GM18951 (cell line): ENCODE measurements around the gene FOXF1.

Experiments used
- POLR2A ChIP-seq: IDR thresholded peaks from 4 replicates; pipeline ENCODE4 v1.6.1; 2011; ENCODE audit warnings: mild to moderate bottlenecking; ENCODE audit not compliant: insufficient read length, insufficient read depth; ENCODE audit errors: extremely low read depth
- in situ Hi-C: fragments of 300-500 bp; cut with MboI; formaldehyde crosslinking; loops from one replicate; pipeline ENCODE4 v1.12.0; 2022; ENCODE audit warnings: low sequenced_read_pairs, mixed read lengths, inconsistent platforms; ENCODE audit not compliant: unreplicated experiment

Gene FOXF1

DNA sequence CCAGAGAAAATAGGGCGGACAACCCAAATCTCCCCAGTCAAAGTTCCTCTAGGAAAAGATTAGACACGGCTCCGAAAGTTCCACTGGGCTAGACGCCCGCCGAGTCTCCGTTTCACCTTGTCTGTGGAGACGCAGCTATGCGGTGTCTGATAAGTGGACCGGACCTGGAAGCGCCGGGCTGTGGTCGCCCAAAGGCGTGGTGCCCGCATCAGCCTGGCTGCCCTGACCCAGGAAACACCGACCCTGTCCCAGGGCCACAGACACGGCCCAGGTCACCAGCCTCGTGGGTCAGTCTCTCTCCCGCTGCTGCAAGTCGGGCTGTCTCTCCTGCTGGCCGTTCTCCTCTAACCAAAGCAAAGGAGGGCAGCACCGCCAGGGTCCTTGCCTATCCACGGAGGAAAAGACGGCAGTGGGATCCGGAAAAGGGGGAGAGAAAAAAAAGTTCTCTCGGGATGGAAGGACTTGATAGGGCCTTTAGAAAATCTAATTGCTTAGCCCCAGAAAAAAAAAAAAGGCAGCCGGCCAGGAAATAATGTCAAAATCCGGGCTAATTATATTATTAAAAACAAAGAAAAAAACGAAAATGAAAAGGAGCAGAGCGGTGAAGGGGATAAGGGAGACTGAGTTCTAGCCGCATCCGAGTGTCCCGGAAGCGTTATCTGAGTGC is 13.9 kb upstream of the FOXF1 start:
- in situ Hi-C loops = no loop called here
- TF ChIP-seq POLR2A = no peak

DNA sequence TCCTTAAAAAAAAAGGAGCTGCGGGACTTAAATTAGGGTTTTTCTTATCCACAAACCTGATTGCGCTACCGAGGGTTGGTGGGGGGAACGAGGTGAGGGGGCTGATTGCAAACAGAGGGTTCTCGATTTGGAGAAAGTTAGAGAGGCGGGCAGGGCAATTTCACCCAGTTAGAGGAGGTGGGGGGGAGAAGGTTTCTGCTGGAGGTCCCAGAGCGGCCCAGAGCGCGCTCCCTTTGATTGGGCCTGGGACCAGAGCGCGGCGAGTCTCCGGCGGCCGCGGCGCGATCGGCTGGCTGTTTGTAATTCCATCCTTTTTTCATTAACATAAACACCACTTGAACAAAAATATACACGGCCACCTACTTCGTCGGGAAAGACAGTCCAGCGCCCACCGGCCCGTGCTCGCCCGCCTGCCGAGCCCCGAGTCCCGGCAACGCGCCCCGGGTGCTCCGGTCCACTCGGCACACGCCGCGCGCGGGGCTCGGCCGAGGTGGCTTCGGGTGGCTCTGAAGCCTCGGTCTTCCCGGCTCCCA is 13.3 kb upstream of the FOXF1 start:
- no peak for TF ChIP-seq POLR2A
- in situ Hi-C loops = no loop called here

DNA sequence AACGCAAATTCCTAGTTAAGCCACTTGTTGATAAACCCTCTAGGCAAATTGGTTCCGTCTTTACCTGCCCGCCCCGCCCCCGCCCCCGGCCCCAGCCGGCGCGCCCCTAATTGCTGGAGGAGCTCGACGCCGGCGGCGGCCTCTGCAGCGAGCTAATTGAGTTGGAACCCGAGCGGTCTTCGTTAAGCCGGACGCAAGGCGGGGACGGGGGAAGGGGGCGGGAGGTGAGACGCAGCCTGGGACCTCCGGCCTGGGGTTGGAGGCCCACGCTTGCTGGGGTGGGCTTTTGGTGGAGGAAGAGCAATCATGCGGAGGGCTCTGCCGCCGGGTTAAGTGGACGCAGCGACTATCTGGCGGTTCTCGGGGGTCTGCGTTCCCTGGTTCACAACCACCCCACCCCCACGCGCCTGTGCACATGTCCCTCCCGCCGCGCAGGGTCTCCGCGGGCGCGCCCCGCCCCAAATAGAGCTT is 12.7 kb upstream of the FOXF1 start:
- in situ Hi-C loops = no loop called here
- TF ChIP-seq POLR2A = no peak

DNA sequence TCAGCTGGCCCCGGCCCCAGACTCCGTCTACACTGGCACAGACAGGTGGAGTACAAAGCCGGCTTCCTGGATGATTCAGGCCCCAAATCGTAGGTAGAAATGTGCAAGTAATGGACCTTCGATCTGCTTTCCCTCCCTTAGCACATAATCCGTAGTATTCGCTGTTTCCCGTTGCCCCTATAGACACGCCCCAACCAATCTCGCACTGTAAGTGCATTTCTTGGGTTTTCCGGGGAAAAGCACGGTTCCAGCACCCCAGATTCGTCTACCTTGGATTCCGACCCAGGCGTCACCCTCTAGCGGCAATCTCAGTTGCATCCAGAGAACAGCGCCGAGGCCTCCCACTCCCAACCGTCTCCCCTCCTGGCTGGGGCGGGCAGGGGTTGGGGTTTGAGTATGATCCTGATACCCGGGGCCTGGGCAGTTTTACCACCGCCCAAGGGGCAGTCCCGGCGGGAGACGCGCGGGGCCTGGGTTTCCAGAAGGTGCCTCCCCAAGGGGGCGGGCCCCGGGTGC is 12.1 kb upstream of the FOXF1 start:
- TF ChIP-seq POLR2A = no peak
- in situ Hi-C loops = no loop called here

DNA sequence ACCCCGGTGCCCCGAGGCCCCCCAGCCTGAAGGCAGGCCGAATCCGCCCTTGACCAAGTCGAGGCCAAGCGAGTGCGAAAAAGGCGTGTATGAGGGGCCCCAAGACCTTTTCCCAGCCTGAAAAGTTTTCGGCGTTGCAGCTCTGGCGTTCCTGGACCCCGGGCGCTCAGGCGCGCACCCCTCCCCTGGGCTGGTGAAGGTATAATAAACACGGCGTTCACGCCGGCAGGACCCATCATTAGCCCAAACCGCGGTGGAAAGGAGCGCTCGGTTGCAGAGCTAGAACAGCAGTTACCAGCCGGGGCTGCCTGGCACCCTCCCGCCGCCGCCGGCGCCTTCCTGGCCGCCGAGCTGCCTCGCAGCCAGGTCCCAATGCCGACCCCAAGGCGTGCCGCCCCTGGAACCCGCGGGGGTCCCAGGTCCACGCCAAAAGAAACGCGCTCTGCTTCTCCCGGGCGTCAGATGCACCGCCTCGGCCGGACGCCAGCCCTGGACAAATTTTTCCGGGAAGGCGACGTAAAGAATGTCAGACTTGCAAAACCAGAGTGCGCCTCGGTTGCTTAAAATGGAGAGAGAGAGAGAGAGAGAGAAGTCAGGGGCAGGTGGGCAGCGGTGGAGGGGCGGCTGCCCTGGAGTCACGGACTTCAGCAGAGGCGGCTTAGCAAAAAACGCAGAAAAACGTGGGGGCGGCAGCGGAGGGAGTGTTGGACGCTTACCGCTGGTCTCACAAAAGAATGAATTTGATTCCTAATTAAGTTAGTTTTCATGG is 11.5 kb upstream of the FOXF1 start:
- no peak for TF ChIP-seq POLR2A
- in situ Hi-C loops = no loop called here

DNA sequence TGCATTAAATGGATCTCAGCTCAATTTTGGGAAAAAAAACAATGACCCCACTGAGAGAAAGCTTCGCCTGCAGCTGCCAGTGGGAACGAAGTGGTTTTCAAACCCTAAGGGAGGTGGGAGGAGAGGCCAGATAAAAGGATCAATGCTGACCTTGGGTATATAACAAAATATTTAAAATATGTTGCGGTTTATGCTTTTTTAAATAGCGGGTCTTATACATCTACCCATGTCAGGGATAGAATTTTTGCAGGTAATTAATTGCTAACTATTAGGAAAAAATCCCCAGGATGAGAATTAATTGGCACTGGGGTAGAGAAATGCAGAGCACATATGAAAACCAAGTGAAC is 10.9 kb upstream of the FOXF1 start:
- in situ Hi-C loops = no loop called here

DNA sequence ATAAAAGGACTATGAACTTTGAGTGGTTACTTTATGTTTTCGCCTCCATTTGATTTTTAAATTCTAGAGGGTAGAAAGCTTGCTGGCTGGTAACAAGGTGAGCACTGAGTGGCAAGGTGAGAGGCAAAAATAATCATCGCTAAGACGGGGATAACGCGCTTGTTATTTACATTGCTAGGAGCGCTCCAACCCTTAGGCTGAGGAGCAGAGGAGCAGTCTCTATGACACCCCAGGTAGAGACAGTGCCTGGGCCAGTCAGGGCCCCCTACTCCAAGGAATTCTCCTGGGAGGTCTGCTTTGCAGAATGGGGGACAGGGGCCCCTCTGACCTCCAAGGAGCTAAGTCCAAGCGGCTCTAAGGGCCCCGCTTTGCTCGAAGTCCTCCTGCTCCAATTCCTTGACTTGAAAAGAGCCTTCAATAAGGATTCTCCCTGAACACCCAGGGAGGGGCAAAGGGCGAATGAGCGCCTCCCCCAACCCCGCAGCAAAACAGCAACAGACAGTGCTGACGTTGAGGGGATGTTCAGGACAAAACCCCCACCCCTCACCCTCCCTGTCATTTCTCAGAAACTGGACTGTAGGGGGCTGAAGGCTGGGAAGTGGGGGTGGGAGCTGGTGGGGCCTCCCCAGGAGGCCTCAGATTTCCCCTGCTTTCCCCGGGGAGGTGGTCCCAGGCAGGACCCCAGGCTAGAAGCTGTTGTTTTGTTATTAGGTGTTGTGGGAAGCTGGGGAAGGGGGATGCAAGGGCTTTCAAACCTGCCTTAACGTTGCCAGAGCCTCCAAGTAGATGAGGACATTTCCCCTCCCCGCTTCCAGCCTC is 10.2 kb upstream of the FOXF1 start:
- in situ Hi-C loops = loop anchor here (25.0 kb wide), 2 partner anchors 163 to 688 kb away; no protein-coding TSS in a partner anchor
- TF ChIP-seq POLR2A = no peak

More for the DNA sequence above, 10.9 kb upstream of the FOXF1 start:
- TF ChIP-seq POLR2A = no peak

DNA sequence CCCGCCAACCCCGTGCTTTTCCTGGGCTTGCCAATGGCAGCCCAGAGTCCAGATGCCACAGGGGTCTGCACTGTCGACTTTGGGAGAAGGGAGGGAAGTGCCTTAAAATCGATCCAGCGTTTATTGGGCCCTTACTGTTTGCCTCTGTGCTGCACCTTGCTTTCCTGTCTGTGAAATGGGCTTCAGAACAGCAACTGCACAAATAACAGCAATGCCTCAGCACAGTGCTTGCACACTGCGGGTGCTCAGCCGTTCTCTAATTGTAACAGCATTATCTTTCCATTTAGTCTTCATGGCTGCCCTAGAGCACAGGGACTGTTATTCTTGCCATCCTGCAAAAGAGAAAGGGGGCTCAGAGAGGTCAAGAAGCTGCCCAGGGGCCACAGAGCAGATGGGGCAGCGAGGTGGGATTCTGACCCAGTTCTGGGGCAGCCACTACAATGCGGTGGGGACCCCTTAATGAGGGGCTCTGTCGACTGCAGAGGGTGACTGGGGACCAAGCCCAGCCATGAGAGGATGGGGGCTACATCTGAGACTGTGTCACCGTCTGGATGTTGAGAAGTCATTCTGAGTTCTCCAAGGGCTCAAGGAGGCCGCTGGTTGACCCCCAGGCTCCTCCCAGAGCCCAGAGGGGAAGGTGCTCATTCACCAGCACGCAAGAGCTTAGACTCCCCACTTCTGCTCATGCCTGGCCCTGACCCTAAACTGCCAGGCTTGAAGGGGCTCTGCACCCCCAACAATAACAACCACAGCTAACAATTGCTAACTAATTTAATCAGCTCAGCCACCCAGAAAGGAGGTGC is 9.4 kb upstream of the FOXF1 start:
- in situ Hi-C loops = loop anchor here (25.0 kb wide), 2 partner anchors 164 to 689 kb away; no protein-coding TSS in a partner anchor

DNA sequence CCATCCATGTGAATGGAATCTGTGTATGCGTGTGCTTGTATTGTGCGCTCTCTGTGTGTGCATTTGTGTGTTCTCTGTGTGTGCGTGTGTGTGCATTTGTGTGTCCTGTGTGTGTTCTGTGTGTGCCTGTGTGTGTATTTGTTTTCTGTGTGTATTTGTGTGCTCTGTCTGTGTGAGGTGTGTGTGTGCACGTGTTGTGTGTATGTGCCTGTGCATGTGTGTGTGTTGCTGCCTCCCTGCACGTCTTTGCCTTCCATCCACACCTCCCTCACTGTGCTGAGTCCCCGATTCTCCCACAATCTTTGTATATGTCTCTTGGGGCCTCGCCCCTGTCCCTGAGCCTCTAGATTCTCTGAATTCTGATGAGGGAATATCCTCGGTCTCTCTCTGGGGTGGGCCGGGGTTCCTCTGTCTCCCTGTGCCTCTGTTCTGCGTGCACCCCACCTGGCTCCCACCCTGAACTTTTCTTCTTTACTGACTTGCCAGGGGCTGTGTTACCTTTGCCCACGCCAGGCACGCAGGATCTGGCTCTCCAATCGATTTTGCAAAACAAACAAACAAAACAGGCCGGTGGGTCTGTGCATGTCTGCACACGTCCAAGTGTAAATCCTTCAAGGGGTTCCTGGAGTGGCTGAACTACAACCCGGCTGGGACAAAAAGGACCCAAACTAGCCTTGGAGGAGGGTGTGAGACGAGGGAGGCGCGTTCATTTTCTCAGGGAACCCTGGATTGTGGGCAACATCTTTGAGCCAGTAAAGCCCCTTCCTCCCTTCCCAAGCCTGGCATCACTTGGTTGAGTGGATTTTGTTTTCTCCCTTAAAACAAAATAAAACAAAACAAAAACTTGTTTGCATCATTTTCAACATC is 8.1 kb upstream of the FOXF1 start:
- in situ Hi-C loops = loop anchor here (25.0 kb wide), 2 partner anchors 165 to 690 kb away; no protein-coding TSS in a partner anchor

More for the DNA sequence above, 9.4 kb upstream of the FOXF1 start:
- no peak for TF ChIP-seq POLR2A

DNA sequence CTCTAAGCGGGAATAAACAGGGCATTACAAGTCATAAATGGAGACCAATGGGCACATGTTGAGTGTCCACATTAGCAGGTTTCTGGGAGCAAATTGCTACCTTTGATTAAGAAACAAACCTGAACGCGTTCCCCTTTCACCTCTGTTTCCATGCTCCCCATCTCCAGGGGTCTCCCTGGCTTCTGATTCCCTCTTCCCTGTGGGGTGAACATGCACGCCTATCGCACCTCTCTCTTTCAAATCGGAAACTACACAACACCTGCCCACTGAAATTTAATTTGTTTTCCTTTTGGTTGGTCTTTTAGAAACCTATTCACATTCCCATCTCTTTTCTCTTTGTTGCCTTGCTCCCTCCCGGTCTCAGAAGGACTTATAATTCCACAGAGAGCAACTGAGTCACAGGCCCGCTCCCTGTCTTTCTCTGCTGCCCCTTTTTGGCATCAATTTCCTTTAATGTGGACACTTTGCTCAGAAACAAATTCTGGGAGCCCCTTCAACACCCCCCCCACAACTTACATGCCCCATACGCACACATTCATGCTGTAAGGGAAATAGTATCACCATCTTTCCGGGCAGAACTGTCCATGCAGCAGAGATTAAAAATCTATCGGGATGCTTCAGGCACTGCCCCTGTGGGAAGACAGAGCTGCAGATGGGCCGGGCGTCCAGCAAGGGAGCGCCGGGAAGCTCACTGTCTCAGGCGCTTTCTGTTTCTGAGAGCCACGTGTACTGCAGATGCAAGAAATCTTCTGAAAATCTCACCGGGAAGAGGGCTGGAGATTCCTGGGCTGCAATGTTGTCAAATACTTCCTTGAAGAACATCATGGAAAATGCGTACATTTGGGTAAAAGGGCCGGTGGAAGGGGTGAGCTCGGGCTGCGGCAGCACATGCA is 7.2 kb upstream of the FOXF1 start:
- no peak for TF ChIP-seq POLR2A
- in situ Hi-C loops = loop anchor here (25.0 kb wide), 2 partner anchors 166 to 691 kb away; no protein-coding TSS in a partner anchor

More for the DNA sequence above, 8.1 kb upstream of the FOXF1 start:
- TF ChIP-seq POLR2A = no peak
